NCI-H1105 (cell line): Measurements from ENCODE around the gene TEX19.
"Not testable (repeated sequence)": the region's sequence is repeated elsewhere in the genome, so short reads cannot be mapped to it uniquely, and the experiment has no call there.

Experiments
- DNase-seq: peaks from one replicate; lab custom pipeline; 2025; lab: John Stamatoyannopoulos, UW

The TEX19 gene

GRCh38 chr17:82338858-82339633, 20.0 kb upstream of the TEX19 start:
- no peak for DNase-seq

DNA sequence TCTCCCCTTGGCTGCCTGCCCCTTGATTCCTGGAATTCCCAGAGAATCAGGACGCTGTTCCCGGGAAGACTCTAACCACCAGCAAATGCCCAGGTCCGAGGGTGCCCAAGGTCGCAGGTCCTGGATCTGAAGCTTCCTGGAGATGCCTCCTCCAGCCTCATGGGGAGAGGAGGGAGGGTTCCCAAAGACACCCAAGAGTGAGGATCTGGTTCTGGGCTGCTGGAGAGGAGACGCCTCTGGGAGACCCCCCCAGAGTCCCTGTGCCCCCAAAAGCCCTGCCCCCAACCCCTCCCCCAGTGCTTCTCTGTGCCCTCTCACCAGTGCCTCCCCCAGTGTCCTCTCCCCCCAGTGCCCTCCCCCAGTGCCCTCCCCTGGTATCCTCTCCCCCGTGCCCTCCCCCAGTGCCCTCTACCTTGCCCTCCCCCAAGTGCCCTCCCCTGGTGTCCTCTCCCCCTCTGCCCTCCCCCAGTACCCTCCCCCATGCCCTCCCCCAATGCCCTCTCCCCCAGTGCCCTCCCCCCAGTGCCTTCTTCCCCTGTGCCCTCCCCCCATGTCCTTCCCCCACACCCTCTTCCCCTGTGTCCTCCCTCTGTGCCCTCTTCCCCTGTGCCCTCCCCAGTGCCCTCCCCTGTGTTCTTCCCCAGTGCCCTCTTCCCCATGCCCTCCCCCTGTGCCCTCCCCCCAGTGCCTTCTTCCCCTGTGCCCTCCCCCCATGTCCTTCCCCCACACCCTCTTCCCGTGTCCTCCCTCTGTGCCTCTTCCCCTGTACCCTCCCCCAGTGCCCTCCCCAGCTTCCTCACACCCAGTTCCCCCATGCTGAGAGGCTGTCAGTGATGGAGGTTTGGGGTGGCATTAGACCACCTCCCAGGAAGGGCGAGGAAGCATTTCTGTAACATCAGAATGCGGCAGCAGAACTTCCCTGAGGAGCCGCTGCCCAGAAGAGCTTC, 19.1 kb upstream of the TEX19 start:
- no peak for DNase-seq

- DNase-seq: no peak
These were observed 16.5 kb upstream of the TEX19 start for GRCh38 chr17:82342361-82343079.

DNA sequence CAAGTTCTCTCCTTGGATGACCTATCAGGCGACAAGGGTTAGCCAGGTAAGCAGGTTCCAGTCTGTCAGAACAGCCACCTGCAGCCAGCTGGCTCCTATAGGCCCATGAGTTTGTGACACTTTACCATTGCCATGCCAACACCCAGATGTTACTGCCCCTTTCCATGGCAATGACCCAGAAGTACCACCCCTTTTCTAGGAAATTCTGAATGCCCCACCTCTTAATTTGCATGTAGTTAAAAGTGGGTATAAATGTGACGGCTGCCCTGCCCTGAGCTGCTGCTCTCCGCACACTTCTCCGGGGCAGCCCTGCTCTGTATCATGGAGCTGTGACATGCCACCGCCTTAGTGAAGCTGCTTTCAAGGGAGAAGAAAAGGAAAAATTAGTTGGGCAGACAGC, 15.5 kb upstream of the TEX19 start:
- DNase-seq: no peak

GRCh38 chr17:82344175-82344907, 14.7 kb upstream of the TEX19 start:
- DNase-seq: no peak

GRCh38 chr17:82345151-82345976, 13.7 kb upstream of the TEX19 start:
- DNase-seq: no peak

DNA sequence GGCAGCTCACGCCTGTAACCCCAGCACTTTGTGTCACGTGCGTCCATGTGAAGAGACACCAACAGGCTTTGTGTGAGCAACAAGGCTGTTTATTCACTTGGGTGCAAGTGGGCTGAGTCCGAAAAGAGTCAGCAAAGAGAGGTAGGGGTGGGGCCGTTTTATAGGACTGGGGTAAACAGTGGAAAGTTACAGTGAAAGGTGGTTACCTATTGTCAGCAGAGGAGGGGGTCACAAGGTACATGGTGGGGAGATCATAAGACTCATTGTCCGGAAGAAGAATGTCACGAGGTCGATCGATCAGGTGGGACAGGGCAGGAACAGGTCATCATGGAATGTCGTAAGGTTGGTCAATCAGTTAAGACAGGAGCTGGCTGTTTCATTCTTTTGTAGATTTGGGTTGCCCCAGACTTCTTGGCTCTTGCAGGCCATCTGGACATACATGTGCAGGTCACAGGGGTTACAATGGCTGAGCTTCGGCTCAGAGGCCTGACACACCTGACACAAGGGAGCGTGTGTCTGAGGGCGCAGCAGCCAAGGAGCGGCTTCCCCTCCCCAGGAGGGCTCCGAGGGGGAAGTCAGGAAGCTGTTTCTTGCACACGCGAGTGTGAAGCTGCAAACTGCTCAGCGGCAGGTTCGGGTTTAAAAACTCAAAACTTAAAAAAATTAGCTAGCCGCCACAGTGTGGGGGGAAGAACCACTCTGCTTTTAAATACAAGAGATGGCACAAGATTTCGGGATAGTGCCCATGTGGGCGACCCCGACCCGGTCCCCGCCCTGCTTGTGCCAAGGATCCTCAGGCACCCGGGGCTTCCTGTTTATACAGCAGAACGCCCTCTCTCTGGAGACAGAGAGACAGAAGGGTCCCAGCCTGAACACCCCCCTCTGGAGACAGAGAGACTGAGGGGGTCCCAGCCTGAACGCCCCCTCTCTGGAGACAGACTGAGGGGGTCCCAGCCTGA, 12.4 kb upstream of the TEX19 start:
- no peak for DNase-seq

- not testable (repeated sequence) for DNase-seq
These were observed 11.1 kb upstream of the TEX19 start for GRCh38 chr17:82347994-82348393.

GRCh38 chr17:82348434-82348833, 10.6 kb upstream of the TEX19 start:
- DNase-seq: no peak

DNA sequence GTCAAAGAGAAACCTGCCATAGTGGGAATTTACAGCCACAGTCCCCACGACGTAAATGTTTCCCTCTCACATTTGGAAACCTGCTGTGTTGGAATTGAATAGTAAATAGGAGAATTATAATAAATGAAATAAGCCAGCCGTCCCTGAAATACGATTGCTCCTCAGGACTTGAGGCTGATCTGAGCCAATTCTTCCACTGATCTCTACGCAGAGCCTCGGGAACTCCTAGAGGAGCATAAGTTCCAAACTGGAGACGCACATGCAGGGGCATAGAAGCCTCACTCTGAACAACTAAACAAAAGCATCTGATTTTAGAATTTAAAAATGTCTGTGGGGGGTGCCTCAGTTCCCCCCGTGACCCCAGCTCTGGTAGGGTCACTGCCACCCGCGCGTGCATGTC, 10.2 kb upstream of the TEX19 start:
- DNase-seq: no peak

GRCh38 chr17:82349287-82349701, 9.8 kb upstream of the TEX19 start:
- DNase-seq: no peak

DNA sequence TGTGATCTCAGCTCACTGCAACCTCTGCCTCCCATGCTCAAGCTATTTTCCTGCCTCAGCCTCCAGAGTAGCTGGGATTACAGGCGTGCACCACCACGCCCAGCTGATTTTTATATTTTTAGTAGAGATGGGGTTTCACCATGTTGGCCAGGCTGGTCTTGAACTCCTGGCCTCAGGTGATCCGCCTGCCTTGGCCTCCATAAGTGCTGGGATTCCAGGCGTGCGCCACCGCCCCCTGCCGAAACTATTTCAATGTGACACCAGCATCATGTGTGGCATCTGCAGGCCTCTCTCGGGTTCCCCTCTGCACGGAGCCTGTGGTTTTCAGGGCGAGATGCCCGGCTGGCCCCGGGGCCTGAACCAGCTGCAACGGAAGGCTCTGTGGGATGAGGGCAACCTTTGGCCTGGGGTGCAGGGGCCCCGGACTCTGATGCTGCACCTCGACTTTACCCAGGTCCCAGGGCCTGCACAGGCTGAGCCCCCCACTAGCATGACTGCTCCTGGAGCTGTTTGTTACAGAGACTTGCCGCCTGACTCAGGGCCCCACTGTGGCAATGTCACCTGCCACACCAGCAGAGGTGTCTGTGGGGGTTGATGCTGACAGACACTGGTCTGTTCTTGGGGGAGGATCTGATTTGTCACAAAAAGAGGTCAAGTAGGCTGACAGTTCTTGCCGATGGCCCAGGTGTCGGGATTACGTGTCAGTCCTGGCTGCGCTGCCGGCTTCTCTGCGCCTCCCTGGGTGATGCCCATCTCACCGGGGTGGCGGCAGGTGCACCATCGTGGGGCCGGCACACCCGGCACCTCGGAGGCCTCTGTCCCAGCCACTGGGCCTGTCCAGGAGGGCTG, 8.6 kb upstream of the TEX19 start:
- DNase-seq: no peak

DNA sequence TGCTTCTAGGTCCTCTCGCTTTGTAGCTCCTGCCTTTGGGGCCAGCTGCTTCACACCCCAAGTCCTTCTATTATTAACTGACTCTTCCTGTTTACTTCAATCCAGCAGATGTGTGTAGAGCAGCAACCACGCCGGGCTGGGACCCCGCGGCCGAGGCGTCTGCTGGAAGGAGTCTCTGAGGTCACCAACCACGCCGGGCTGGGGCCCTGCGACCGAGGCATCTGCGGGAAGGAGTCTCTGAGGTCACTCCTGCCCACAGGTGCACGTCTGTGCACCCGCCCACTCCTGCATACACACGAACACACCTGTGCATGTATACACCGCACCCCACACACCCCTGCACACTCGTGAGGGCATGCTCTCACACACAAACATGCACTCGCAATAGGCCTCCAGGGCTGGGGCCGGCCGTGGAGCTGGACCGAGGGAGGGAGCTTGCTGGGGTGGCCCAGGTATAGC, 7.8 kb upstream of the TEX19 start:
- DNase-seq: no peak

GRCh38 chr17:82351713-82352488, 7.1 kb upstream of the TEX19 start:
- DNase-seq: peak; percentile 78

GRCh38 chr17:82353484-82353883, 5.6 kb upstream of the TEX19 start:
- no peak for DNase-seq

DNA sequence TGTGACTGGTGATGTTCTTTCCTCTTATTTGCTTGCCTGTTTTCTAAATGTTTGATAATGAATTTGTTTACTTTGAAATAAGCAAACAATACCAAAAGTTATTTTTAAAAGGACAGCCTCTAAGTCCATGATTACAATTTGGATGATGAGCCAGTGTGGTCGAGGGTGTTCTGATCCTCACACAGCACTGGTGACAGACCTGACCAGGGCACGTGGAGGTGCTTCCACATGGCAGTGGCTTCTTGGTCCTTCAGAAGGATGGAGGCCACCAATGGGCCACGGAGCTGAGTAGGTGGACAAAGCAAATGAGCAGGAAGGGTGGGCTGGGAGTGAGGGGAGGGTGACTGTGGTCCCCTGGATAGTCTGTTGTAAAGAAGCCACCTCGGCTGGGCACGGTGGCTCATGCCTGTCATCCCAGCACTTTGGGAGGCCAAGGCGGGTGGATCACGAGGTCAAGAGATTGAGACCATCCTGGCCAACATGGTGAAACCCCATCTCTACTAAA, 4.2 kb upstream of the TEX19 start:
- DNase-seq: no peak

DNA sequence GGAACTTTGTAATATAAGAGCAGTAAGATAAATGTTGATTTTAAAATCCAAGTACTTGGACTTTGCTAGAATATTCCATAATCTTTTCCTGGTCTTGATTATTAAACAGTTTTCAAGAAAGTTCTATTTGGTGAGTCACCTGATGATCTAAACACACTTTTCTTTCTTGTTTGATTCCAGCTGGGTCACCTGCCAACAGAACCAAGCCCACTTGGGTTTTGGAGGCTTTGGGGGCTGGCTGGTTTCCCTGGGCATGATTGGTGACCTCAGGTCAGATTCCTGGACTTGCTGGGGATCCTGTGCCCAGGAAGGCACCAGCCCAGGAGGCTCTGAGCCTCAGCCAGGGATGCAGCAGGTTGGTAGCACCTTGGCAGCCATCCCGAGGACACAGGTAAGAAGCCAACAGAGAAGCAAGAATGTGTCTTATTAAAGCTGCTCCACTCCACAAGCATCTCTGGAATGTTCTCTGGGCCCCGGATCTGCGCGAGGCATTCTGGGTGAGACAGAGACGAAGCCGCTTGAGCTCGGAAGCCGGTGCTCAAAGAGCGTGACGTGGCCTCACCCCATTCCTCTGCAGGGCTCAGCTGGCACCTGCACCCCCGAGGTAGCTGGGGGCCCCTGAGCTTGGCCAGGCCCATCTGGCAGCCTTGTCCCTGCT, 3.1 kb upstream of the TEX19 start:
- DNase-seq: no peak
